Progenitor cell of endocrine pancreas (in vitro differentiated cells): ENCODE data around the gene GABARAP. TPM values are rescaled to one million over a fixed set of nuclear protein-coding genes. Genes with fewer than 3 reads are reported as not detected.

Experiments
- DNase-seq: peaks from one replicate; pipeline ENCODE4 v3.0.0; 2021; ENCODE audit warnings: low spot score; ENCODE audit not compliant: unreplicated experiment
- H3K27ac Mint-ChIP-seq: 2 replicates; pipeline ENCODE4 v1.8.0; 2021; ENCODE audit warnings: mild to moderate bottlenecking, moderate library complexity, mixed read lengths
- H3K27me3 Mint-ChIP-seq: 2 replicates; pipeline ENCODE4 v1.8.0; 2021; ENCODE audit warnings: mixed read lengths
- H3K36me3 Mint-ChIP-seq: 2 replicates; pipeline ENCODE4 v1.8.0; 2022; ENCODE audit warnings: mixed read lengths; ENCODE audit not compliant: insufficient read depth
- H3K4me1 Mint-ChIP-seq: 2 replicates; pipeline ENCODE4 v1.8.0; 2021; ENCODE audit warnings: low read depth, mixed read lengths
- H3K4me3 Mint-ChIP-seq: 2 replicates; pipeline ENCODE4 v1.8.0; 2021; ENCODE audit warnings: low read depth, mild to moderate bottlenecking, moderate library complexity, mixed read lengths
- H3K9me3 Mint-ChIP-seq: 2 replicates; pipeline ENCODE4 v1.8.0; 2021; ENCODE audit warnings: low read depth, mixed read lengths
- total RNA-seq: library from RNA; stranded (reverse); gene quantifications from 2 replicates; pipeline ENCODE4 v1.2.1, GENCODE V29; 2021
- TF ChIP-seq, protein P1 (sequence below): fragments of 200-600 bp; sonication (generic); IDR thresholded peaks from one replicate; pipeline ENCODE4 v1.5.0; 2021; ENCODE audit warnings: antibody characterized with exemption, mild to moderate bottlenecking; ENCODE audit not compliant: unreplicated experiment

GABARAP gene
- total RNA-seq, 1 donor from 2014 or later, result 466 TPM

GRCh38 chr17:7281074-7281952 is 39.1 kb upstream of the GABARAP start, which contains the start of gene SLC2A4:
Gene SLC2A4 (plus strand): TSS chr17:7281718. CDS start chr17:7281935, 217 bp downstream.
- Mint-ChIP-seq H3K4me1 (peaks cover 6% of the 10 kb centered on the region), H3K27me3 (peaks cover 23% of the 10 kb centered on the region), H3K4me3 (peak within 1 kb of the TSS; percentile 76), H3K27ac (peak within 1 kb of the TSS; percentile 58), H3K9me3 (no peaks in the 10 kb centered on the region), H3K36me3 (no peaks in the 10 kb centered on the region)
- TF ChIP-seq, protein P1, sequence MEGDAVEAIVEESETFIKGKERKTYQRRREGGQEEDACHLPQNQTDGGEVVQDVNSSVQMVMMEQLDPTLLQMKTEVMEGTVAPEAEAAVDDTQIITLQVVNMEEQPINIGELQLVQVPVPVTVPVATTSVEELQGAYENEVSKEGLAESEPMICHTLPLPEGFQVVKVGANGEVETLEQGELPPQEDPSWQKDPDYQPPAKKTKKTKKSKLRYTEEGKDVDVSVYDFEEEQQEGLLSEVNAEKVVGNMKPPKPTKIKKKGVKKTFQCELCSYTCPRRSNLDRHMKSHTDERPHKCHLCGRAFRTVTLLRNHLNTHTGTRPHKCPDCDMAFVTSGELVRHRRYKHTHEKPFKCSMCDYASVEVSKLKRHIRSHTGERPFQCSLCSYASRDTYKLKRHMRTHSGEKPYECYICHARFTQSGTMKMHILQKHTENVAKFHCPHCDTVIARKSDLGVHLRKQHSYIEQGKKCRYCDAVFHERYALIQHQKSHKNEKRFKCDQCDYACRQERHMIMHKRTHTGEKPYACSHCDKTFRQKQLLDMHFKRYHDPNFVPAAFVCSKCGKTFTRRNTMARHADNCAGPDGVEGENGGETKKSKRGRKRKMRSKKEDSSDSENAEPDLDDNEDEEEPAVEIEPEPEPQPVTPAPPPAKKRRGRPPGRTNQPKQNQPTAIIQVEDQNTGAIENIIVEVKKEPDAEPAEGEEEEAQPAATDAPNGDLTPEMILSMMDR, result no peak
- peak; percentile 87 for DNase-seq

DNA sequence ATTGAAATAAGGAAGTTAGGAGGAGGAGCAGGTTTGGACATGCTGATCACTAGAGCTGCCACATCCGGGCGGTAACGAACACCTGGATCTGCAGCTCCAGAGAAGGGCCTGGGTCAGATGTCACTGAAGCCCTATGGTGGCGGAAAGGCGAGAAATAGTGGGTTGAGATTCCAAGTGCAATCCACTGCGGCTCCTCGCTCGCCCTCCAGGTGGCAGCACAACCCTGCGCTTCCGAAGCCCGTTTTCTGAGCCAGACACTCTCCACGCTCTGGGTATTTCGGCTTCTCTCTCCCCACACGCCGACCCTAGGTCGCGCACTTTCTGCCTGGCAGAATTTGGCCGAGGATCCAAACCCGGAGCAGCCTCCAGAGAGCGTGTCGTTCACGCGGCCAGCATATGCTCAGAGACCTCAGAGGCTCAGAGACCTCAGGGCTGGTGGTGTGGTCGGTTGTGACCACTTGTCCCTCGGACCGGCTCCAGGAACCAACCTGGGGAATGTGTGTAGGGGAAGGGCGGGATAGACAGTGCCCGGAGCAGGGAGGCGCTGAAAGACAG is 38.3 kb upstream of the GABARAP start:
- Mint-ChIP-seq H3K27ac (peak overlapping the region; percentile 58), H3K4me1 (peaks cover 6% of the 10 kb centered on the region), H3K9me3 (no peaks in the 10 kb centered on the region), H3K4me3 (peak overlapping the region; percentile 76), H3K27me3 (peaks cover 22% of the 10 kb centered on the region), H3K36me3 (no peaks in the 10 kb centered on the region)
- TF ChIP-seq, protein P1, result peak; percentile 84
- peak; percentile 70 for DNase-seq

DNA sequence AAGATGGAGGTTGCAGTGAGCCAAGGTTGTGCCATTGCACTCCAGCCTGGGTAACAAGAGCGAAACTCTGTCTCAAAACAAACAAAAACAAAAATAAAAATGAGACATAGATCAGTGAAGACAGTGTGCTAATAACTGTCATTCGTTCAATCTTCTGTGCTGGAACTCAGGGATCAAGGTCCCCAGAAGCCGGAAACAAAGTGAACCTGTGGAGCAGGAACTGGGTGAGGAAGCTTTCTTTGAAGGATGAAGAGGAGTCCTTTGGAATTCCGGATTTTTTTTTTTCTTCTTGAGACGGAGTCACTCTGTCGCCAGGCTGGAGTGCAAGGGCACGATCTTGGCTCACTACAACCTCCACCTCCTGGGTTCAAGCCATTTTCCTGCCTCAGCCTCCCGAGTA is 37.2 kb upstream of the GABARAP start:
- H3K4me3 Mint-ChIP-seq, result no peak overlapping the region
- H3K27me3 Mint-ChIP-seq, result peaks cover 22% of the 10 kb centered on the region
- no peaks in the 10 kb centered on the region for H3K9me3 Mint-ChIP-seq
- TF ChIP-seq, protein P1, result no peak
- H3K27ac Mint-ChIP-seq, result no peak overlapping the region
- no peaks in the 10 kb centered on the region for H3K36me3 Mint-ChIP-seq
- no peak for DNase-seq
- H3K4me1 Mint-ChIP-seq, result peaks cover 6% of the 10 kb centered on the region

- Mint-ChIP-seq H3K27me3 (peaks cover 4% of the 10 kb centered on the region), H3K9me3 (no peaks in the 10 kb centered on the region), H3K4me1 (peaks cover 17% of the 10 kb centered on the region), H3K27ac (peak overlapping the region; percentile 42), H3K36me3 (no peaks in the 10 kb centered on the region), H3K4me3 (no peak overlapping the region)
- TF ChIP-seq, protein P1, result no peak
- no peak for DNase-seq
These were observed 24.5 kb upstream of the GABARAP start for GRCh38 chr17:7266784-7267183.

GRCh38 chr17:7263801-7264078 is 21.5 kb upstream of the GABARAP start:
- H3K36me3 Mint-ChIP-seq, result peaks cover 4% of the 10 kb centered on the region
- H3K27ac Mint-ChIP-seq, result peak overlapping the region; percentile 99
- peak overlapping the region; percentile 99 for H3K4me3 Mint-ChIP-seq
- H3K4me1 Mint-ChIP-seq, result peaks cover 33% of the 10 kb centered on the region
- H3K27me3 Mint-ChIP-seq, result no peaks in the 10 kb centered on the region
- DNase-seq, result no peak
- no peaks in the 10 kb centered on the region for H3K9me3 Mint-ChIP-seq
- TF ChIP-seq, protein P1, result no peak
